ENCODE results near the gene CARTPT.

Gene CARTPT

GRCh38 chr5:71744009-71744790, 25.1 kb downstream of the CARTPT start:
- peak overlapping the region; percentile 99 for H3K27ac ChIP-seq
- TF ChIP-seq ZFX (IDR thresholded peaks at IDR 0.05; ENCODE audit: borderline replicate concordance) (no peak), CTCF (IDR thresholded peaks at IDR 0.05) (no peak)

GRCh38 chr5:71747182-71747581, 28.1 kb downstream of the CARTPT start:
- peak overlapping the region; percentile 99 for H3K27ac ChIP-seq
- no peak for TF ChIP-seq ZFX (IDR thresholded peaks at IDR 0.05; ENCODE audit: borderline replicate concordance)

GRCh38 chr5:71748360-71748759, 29.3 kb downstream of the CARTPT start:
- TF ChIP-seq ZFX (IDR thresholded peaks at IDR 0.05; ENCODE audit: borderline replicate concordance), result no peak
- TF ChIP-seq CTCF (IDR thresholded peaks at IDR 0.05), result no peak
- H3K27ac ChIP-seq, result peak overlapping the region; percentile 99

GRCh38 chr5:71751422-71751821, 32.3 kb downstream of the CARTPT start:
- 0 out of 2 replicates have a peak, but pooled peaks have one; percentile 6 for TF ChIP-seq CTCF (IDR thresholded peaks at IDR 0.05)
- TF ChIP-seq ZFX (IDR thresholded peaks at IDR 0.05; ENCODE audit: borderline replicate concordance), result no peak
- peak overlapping the region; percentile 99 for H3K27ac ChIP-seq

- no peak for TF ChIP-seq ZFX (IDR thresholded peaks at IDR 0.05; ENCODE audit: borderline replicate concordance)
- peak; percentile 34 for TF ChIP-seq CTCF (IDR thresholded peaks at IDR 0.05)
- peak overlapping the region; percentile 99 for H3K27ac ChIP-seq
Observed at GRCh38 chr5:71752441-71753190, 33.5 kb downstream of the CARTPT start.

GRCh38 chr5:71757590-71758543, 38.8 kb downstream of the CARTPT start:
- peak overlapping the region; percentile 99 for H3K27ac ChIP-seq
- TF ChIP-seq CTCF (IDR thresholded peaks at IDR 0.05), result peak; percentile 92
- no peak for TF ChIP-seq ZFX (IDR thresholded peaks at IDR 0.05; ENCODE audit: borderline replicate concordance)

- H3K27ac ChIP-seq, result no peak overlapping the region
- TF ChIP-seq CTCF (IDR thresholded peaks at IDR 0.05) (no peak), ZFX (IDR thresholded peaks at IDR 0.05; ENCODE audit: borderline replicate concordance) (no peak)
Observed at GRCh38 chr5:71762826-71763225, 43.8 kb downstream of the CARTPT start.

All from 22Rv1 (cell line).